NCI-H226 (cell line): ENCODE results near the gene MB.
A peak's percentile ranks its signal among the peaks of the same experiment; 100 is the strongest.

Experiments
- DNase-seq: peaks from one replicate; pipeline ENCODE4 v3.0.0-alpha.2; 2015

MB gene

DNA sequence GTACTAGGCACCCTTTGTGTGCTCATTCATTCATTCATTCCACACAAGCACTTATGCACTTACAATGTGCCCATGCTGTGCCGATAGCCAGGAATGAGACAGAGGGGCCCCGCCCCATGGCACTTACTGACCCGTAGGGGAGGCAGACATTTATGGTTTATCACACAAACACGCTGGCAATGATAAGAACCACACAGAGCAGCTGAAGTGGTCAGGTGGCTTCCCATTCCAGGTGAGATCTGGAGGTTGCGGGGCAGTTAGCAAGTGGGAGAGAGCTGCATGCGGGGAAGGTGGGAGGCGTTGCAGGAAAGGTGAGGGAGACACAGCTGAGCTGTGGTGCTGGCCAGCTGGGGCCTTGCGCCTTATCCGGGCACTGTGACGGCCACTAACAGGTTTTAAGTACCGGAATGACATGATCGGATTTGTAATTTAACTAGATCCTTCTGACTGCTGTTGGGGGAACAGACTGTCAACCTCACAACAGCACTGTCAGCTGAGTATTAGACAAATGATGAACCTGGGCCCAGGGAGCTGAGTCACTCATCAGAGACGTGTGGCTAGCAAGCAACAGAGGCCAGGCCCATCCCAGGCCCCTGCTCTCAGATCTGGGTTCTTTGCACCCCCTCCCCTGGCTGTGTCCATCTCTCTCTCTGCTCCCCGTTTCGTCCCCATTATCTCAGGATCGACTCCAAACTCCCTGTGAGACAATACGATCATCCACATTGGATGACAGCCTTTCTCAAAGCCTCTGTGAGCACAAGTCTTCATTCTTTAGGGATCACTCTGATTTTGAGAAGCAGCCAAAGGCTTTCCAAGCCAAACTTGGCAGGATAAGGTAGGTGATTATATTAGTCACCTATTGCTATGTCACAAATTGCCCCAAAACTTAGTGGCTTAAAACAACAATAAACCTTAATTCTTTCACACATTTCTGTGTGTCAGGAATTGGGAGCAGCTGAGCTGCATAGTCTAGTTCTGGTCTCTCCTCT is 48.1 kb downstream of the MB start:
- peak; percentile 19 for DNase-seq

DNA sequence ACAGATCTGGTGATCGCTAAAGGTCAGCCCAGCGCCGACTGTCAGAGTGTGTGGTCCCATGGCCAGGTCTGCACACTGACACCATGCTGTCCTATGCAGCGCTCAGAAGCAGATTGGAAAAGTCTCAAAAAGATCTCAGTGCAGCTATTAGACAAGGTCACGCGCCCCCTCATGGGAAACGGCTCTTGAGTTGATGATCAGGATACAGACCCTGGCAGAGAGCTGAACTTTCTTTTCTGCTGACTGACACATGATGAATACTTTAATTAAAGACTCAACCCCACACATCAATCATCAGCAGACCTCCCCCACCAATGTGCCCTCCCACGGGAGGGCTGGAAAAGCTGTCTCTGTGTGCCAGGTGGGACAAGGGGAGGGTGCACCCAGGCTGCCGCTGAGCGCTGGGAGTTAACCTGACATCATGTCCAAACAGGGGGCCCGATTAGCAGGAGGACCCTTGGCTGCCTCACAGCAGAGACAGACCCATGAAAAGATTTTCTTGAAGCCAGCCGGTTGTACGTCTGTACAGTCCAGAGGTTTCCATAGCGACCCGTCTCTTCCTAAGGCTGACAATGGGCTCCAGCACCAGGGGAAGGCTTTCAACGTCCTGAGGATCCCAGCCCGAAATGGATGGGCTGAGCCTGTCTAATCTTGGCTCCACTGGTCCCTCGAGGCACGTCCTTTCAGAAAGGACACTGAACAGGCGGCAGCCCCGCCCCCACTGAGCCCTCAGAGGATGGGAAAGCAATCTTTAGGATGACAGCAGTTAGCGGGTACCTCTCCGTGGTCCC is 49.6 kb downstream of the MB start:
- DNase-seq = no peak

DNA sequence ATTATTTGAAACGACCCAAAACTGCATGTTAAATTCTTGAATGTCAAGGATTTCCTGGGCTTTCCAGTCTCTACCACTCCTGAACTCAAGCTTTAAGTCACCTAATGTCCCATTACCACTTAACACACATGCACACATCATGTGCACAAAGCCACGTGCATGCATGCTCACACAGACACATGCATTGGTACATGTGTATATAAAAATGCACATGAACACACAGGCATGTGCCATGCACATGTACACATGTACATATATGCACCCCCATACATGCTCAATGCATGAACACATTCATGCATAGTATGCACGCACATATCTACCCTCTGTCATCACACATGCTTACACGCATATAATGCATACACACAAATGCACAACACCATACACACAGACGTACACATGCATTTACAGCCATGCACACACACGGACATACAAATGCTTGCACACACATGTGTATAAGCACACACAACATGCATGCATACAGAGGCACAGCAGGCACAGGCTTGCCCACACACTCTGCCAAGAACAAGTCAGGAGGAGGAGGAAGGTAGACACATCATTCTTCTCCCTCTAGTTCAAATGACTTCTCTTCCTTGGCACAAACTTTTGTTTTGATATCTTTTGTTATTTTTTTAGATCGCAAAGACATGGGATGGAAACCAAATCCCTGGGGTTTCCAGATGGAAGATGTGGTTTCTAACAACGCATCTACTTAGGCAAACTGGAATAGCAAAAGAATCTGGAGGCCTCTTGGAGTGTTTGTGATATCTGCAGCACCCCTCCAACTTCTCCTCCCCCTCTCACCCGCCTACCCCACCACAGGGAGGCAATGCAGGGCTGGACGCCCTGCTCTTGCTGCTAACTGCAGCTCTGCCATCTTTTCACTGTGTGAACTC is 51.9 kb downstream of the MB start:
- DNase-seq = no peak

DNA sequence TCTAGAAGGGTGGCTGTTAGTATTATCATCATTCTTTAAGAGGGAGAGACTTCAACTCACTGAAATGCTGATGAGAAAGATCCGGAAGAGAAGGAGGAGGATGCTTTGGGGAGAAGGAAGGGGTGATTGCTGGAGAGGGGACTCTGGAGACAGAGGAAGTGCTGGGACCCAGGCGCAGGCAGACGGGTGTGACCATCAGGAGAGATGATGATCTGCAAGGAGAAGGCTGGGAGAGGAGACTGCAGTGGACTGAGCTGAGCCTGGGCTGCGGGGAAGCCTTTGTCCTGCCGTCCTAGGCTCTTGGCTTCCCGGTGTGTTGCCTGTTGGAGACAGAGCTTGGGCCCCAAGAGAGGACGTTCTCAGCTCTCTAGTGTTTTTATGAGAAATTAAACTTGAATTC is 53.9 kb downstream of the MB start:
- DNase-seq = no peak

DNA sequence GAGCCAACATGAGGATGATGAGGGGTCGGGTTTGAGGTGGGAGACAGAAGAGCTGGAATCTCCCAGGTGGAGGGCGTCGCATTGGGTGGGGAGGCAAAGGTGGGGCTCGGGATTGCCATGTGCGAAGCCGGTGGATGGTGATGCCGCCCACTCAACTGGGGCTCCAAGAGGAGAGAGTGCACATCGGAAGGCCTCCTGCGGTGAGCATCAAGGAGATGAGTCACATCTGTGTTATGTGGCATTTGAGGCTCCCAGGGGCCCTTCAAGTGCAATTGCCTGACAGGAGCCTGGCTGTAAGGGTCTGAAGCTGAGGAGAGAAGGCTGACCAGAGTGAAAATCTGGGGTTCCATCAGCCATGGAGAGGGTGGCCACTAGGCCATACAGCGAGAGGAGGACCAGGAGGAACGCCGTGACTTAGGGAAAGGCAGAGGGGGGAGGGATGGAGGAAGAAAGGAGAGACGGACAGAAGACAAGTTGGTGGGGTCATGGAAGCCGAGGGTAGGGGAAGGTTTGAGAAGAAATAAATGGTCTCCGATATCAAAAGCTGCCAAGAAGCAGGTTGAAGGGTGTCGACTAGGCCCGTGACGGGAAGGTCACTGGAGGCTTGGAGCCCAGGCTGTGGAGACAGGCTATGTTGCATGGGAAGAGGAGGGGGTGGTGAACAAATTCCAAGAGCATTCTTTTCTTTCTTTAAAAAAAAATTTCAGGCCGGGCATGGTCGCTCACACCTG is 55.2 kb downstream of the MB start:
- peak; percentile 61 for DNase-seq

DNA sequence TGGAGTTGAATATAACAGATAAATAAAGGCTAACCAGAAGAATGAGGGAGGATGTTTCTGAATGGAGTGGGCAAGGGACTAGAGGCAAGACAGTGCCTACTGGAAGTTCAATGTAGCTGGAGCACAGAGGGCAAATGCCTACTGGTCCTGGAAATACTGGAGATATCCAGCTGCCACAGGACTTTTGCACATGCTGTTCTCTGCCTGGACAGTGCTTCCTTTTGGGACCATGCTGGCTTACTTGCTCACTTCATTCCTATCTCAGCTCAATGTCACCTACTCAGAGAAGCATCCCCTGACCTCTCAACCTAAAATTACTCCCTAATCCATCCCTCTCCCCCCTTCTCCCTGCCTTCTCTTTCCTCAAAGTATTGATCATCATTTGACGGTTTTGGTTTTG is 56.3 kb downstream of the MB start:
- DNase-seq = no peak

DNA sequence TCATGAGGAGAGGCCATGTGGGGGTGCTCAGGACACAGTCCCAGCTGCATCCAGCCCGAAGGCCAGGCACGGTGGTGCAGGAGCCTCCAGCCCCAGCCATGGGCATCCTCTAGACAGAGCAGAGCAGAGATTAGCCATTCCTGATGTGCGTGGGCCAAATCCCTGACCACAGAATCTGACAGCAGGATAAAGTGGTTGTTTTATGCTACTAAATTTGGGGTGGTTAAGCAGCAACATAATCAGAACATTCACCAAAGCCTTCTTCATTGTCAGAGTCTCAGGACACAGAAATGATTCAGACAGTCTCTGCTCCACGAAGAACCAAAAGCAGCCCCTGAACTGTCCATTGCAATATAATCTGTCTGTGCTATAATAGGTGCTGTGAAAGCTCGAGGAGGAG is 56.8 kb downstream of the MB start:
- DNase-seq = no peak

DNA sequence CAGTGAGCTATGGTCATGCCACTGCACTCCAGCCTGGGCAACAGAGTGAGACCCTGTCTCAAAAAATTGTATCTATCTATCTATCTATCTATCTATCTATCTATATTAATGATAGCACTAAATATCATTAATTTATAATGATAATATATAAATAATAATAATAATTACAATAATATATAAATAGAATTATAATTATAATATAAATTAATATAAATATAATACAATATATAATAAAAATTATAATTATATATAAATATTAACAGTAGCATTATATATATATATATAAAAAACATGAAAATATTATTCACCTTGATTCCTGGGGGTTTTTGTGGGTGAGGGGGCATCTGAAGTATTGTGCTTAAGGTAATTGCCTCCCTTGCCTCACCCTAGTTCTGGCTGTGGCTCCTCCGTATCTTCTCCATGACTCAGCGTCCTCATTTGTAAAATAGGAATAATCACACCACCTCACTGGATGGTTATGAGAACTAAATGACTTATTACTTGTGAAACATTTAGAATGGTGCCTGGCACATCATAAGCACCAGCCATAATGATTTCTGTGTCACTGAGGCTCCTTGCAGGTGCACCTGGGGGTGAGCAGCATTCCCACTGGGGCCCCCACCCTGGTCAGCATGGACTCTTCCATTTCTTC is 57.6 kb downstream of the MB start:
- peak; percentile 52 for DNase-seq

DNA sequence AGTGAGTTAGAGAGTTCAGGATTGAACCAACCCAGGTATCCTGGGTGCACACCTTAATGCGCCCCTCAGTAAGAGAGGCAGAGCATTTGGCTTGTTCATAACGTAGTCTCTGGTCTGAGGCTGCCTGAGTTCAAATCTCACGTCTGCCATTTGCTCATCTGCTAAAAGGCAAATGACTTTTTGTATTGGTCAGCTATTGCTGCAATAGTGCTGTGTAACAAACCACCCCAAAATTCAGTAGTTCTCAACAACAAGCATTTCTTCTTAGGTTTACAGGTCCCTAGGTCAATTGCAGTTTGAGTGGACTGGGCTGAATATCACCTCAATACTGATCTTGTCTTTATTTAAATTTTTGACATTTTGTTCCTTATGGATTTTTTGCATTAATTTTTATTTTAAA is 58.4 kb downstream of the MB start:
- no peak for DNase-seq

DNA sequence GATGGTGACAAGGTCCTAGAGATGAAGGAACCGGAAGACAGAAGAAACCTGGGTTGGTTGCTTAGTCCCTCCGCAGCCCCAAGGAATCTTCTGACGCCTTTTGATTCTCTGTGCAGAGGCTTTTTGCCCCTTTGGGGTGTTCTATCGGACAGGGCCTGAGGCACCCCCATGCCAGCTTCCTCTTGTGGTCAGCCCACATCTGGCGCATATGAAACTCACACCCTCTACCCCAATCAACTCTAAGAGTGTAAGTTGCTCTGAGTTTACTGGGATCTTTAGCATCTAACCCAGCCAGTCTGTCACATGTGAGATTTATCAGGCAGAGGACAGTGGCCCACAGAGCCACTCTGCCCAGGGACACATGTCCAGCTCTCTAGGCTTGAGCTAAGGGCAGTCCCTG is 59.1 kb downstream of the MB start:
- DNase-seq = no peak
